ENCODE data around the gene PALLD.

Gene PALLD

DNA sequence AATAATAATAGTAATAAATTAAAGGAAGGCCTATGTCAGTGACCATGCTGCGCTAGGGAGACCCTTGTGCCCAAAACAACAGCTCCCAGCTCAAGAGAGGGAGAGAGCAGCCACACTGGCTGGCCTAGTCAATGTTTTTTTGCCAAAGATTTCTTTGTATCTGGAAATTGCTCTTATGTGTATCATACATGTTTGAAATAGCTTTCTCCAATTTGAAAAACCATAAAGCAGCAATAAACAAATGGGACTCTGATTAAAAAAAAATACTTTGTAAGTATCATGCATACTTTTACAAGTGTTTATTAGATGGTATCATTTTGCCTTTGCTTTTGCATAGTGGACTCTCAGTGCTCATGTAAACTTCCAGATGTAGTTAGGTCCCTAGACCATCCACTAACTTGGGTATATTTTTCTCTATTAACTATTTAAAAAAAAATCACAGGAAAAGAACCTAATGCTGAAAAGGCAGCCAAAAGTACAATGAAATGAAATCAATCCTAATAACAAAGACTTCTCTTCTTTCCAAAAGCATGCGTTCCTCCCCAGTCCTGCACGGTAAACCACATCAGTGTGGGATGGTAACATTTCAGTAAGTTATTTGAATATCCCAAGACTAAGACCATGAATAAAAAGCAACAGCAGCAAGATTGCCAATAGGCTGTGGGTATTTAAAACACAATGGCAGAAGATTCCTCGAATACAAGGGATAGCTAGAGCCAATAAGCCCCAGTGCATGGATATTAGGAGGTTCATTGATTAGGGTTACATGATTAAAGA, 117.6 kb downstream of the PALLD start:
- in situ Hi-C loops (cut with MboI; ENCODE audit: low sequenced_read_pairs), result no loop called here

- in situ Hi-C loops (cut with MboI; ENCODE audit: low sequenced_read_pairs), result no loop called here
Observed at GRCh38 chr4:168615294-168616065, 118.6 kb downstream of the PALLD start.

- in situ Hi-C loops (cut with MboI; ENCODE audit: low sequenced_read_pairs), result no loop called here
Observed at GRCh38 chr4:168618577-168619265, 121.9 kb downstream of the PALLD start.

- in situ Hi-C loops (cut with MboI; ENCODE audit: low sequenced_read_pairs), result no loop called here
Observed at GRCh38 chr4:168619266-168619631, 122.4 kb downstream of the PALLD start.

- in situ Hi-C loops (cut with MboI; ENCODE audit: low sequenced_read_pairs), result no loop called here
Observed at GRCh38 chr4:168621806-168622589, 125.1 kb downstream of the PALLD start.

- in situ Hi-C loops (cut with MboI; ENCODE audit: low sequenced_read_pairs), result no loop called here
Observed at GRCh38 chr4:168622600-168622999, 125.7 kb downstream of the PALLD start.

GRCh38 chr4:168623011-168623410, 126.2 kb downstream of the PALLD start:
- in situ Hi-C loops (cut with MboI; ENCODE audit: low sequenced_read_pairs), result no loop called here

- in situ Hi-C loops (cut with MboI; ENCODE audit: low sequenced_read_pairs), result no loop called here
Observed at GRCh38 chr4:168623484-168623883, 126.6 kb downstream of the PALLD start.

DNA sequence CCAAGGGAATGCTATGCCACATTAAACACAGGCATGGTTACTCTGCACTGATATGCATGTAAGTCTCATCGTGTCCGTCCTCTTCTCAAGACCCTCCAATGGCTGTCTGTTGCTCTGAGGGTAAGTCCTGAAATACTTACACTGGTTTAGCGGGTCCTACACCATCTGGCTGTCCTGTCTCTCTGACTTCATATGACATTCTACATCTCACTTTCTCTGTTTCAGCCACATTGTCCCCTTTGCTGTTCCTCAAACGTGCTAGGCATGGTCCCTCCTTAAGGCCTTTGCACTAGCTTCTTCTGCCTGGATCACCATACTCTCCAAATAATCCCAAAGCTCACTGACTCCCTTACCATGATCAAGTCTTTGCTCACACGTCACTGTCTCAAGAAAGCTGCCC, 131.4 kb downstream of the PALLD start:
- in situ Hi-C loops (cut with MboI; ENCODE audit: low sequenced_read_pairs), result no loop called here

GRCh38 chr4:168629566-168629965, 132.7 kb downstream of the PALLD start:
- in situ Hi-C loops (cut with MboI; ENCODE audit: low sequenced_read_pairs), result no loop called here

DNA sequence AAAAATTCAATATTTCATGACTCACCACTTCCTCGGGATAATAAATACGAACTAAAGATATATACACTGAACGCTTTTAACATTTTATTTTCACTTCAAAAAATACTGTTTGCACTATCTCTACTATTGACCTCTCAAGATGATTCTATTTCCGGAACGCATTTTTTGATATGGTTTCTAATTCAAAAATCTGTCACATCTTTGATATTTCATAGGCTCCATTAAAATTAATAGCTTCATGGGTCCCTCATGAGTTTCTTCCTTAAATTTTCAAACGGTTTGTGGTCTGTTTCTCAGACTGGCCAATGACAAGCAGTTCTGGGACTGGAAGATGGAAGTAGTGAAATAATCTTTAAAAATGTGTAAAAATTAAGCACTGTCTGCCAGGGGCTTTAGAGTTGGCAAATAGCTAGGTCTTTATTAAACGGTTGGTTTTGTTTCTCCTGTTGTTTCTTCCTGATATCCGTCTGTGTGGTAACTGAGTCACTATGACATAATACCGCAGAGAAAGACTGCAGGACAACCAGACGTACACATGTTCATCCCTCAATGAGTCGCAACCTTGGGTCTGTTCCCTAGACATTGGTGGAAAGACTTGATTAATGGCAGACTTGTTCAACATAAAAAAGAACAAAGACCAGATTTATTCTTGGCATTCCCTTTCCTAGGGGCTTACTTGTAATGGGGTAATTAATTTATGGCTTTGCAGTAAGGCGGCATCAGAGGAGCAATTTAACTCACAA, 133.8 kb downstream of the PALLD start:
- in situ Hi-C loops (cut with MboI; ENCODE audit: low sequenced_read_pairs), result no loop called here

DNA sequence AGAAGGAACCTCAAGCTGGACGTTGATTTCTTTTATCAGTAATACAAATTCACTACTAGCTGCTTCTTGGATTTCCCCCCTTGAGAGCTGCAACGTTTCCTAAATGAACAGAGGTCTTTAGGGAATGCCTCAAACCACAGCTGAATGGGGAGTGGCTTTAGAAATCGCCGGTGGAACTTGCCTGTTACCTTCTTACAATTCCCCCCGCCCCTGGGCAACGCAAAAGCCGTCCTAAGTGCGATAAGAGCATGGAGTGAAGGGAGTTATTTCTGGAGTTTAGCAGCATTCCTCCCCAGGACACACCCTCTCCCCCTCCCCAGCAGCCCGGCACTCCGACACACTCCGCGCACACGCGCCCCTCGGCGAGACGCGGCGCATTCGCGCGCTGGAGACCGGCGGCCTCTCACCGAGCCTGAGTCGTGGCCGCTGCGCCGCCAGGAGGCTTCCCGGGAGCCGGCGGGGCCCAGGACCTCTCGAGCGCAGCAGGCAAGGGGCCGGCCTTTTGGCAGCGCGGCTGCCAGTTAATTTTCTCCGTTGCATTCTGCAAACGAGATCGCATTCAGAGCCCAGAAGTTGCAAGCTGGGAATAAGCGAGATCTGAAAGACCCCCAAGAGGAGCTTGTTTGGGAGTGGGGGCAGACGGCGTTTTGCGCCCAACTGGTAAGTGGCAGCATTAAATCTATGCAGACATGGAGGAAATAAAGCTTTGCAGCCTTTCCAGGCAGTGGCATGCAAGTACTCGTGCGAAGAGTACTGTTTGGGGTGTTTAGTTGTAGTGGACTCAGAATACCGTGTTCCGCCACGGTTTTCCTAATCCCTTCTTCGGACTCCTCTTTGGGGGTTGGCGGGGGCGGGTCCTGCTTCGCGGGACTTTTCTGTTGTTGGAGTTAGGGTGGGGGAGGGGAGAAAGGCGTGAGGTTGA, 134.7 kb downstream of the PALLD start:
- in situ Hi-C loops (cut with MboI; ENCODE audit: low sequenced_read_pairs), result no loop called here

- in situ Hi-C loops (cut with MboI; ENCODE audit: low sequenced_read_pairs), result no loop called here
Observed at GRCh38 chr4:168632301-168632725, 135.5 kb downstream of the PALLD start.

DNA sequence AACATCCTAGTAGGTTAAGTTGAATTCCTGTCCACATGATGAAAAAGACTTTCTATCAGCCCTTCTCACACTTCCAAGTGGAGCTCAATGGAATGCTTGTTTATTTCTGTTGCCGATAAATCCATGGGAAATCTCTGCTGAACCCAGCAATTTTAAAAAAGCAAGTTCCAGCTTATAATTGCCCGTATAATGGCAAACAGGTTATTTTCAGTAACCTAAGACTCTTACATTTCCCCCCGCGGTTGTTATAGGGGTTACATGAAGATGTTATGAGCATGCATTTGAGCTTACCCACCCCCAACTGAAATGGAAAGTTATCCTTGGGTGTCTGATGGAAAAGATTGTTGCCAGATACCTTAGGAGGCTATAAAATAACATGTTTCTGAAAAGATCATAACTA, 136.2 kb downstream of the PALLD start:
- in situ Hi-C loops (cut with MboI; ENCODE audit: low sequenced_read_pairs), result no loop called here

GRCh38 chr4:168633496-168633895, 136.6 kb downstream of the PALLD start:
- in situ Hi-C loops (cut with MboI; ENCODE audit: low sequenced_read_pairs), result no loop called here

- in situ Hi-C loops (cut with MboI; ENCODE audit: low sequenced_read_pairs), result no loop called here
Observed at GRCh38 chr4:168634276-168634802, 137.5 kb downstream of the PALLD start.

- in situ Hi-C loops (cut with MboI; ENCODE audit: low sequenced_read_pairs), result no loop called here
Observed at GRCh38 chr4:168636040-168636439, 139.2 kb downstream of the PALLD start.

DNA sequence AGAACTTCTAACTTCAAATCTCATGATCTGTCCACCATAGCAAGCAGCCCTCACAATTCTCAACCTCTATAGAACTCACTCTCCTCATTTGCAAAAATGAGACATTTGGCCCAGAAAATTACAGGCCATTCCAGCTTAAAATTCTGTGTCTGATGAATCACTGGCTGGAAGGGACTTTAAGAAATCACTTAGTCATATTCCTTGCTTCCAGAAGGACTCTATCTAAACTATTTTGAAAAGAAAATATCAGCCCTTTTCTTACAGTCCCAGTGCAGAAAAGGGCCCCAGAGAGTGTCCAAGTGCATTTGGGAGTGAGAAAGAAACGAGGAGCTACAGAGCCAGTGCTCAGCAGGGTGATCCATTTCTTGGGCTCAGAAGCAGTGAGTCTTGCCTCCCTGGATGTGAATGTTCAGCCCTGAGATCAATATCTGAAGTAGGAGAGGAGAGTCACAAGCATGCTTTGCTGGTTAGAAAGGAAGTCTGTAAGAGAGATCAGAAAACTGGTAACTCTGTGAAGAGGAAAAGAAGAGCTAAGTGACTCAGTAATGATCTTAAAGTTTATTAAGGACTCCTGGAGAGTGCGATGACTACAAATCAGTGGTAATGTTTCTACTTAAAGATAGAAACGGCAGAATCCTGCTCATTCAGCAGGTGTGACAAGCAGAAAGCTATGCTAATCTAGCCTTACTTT, 139.8 kb downstream of the PALLD start:
- in situ Hi-C loops (cut with MboI; ENCODE audit: low sequenced_read_pairs), result no loop called here

Measured in HL-60/S4 treated with phorbol 12-myristate 13-acetate at 8.2 ng/mL for 4 days and 3 days (cell line).